ENCODE results near the gene S100A9. TPM values are rescaled to one million over a fixed set of nuclear protein-coding genes. Genes with fewer than 3 reads are reported as not detected.

S100A9 gene
- total RNA-seq (2022) (86.4 and 126 TPM in 2 replicates), Bru-seq, nascent RNA (percentile 71 among the genes with signal in this experiment), BruChase-seq, experiment 1, labeled RNA remaining after a 6-hour chase (percentile 72 among the genes with signal in this experiment), BruChase-seq, experiment 2, labeled RNA remaining after a 2-hour chase (percentile 61 among the genes with signal in this experiment)
- long read RNA-seq, transcript S100A9-201 (3 exons, 577 nt) = major isoform, 45 of 47 reads
- long read RNA-seq, partial matches to known transcripts = 1 of 47 reads
- long read RNA-seq, other reads (novel, unspliced or antisense) = 1 of 47 reads

GRCh38 chr1:153357853-153358690 lies at the start of gene S100A9:
Gene S100A9, plus strand, starts transcription at chr1:153357854. Its CDS starts 430 bp downstream, at chr1:153358284.
- H3K36me3 Mint-ChIP-seq (ENCODE audit: insufficient read depth, unreplicated experiment) = peaks cover 8% of the 10 kb centered on the region

GRCh38 chr1:153308540-153308939 lies 49.1 kb upstream of the S100A9 start:
- Mint-ChIP-seq H3K4me1 (ENCODE audit: insufficient read depth, unreplicated experiment) (no peaks in the 10 kb centered on the region), H3K27me3 (ENCODE audit: insufficient read depth, unreplicated experiment) (peaks cover 62% of the 10 kb centered on the region)
- CTCF ChIA-PET = no interaction called here

More at GRCh38 chr1:153357853-153358690, at the start of gene S100A9:
- H3K27me3 Mint-ChIP-seq (ENCODE audit: insufficient read depth, unreplicated experiment) = no peaks in the 10 kb centered on the region
- BruUV-seq (replicated peaks) = TSS peak; percentile 82
- H3K9me3 Mint-ChIP-seq (ENCODE audit: unreplicated experiment) = no peaks in the 10 kb centered on the region
- peak within 1 kb of the TSS; percentile 69 for H3K4me3 Mint-ChIP-seq (ENCODE audit: unreplicated experiment)
- peaks cover 50% of the 10 kb centered on the region for H3K4me1 Mint-ChIP-seq (ENCODE audit: insufficient read depth, unreplicated experiment)
- no peak for TF ChIP-seq CTCF (IDR thresholded peaks at IDR 0.05; ENCODE audit: unreplicated experiment)
- H3K27ac Mint-ChIP-seq (ENCODE audit: low read depth, unreplicated experiment) = peak within 1 kb of the TSS; percentile 86
- no peak for DNase-seq (ENCODE audit: unreplicated experiment)
- ChIA-PET POLR2A (interaction anchor here (0.6 to 4.2 kb wide), 36 partner anchors 9 to 678 kb away, joined by 3 to 26 read pairs (median 5); partner anchors contain the start of genes PGLYRP4, S100A12, S100A16 and S100A8), CTCF (interaction anchor here (0.6 to 28.2 kb wide), 20 partner anchors 8 to 1068 kb away, joined by 3 to 1438 read pairs (median 4); partner anchors contain the start of genes PGLYRP4 and S100A12)
- intact Hi-C loops (cut with micrococcal nuclease) = no loop called here

GRCh38 chr1:153309441-153309840 lies 48.2 kb upstream of the S100A9 start:
- peaks cover 59% of the 10 kb centered on the region for H3K27me3 Mint-ChIP-seq (ENCODE audit: insufficient read depth, unreplicated experiment)
- no TSS peak for BruUV-seq (replicated peaks)
- POLR2A ChIA-PET = interaction anchor here (1.1 kb wide), 1 partner anchor 14 kb away, joined by 3 read pairs; no protein-coding TSS in a partner anchor
- no peak for TF ChIP-seq CTCF (IDR thresholded peaks at IDR 0.05; ENCODE audit: unreplicated experiment)
- DNase-seq (ENCODE audit: unreplicated experiment) = no peak
- CTCF ChIA-PET = no interaction called here
- no peaks in the 10 kb centered on the region for H3K4me1 Mint-ChIP-seq (ENCODE audit: insufficient read depth, unreplicated experiment)
- intact Hi-C loops (cut with micrococcal nuclease) = no loop called here
- no peaks in the 10 kb centered on the region for H3K36me3 Mint-ChIP-seq (ENCODE audit: insufficient read depth, unreplicated experiment)
- H3K4me3 Mint-ChIP-seq (ENCODE audit: unreplicated experiment) = no peak overlapping the region
- H3K27ac Mint-ChIP-seq (ENCODE audit: low read depth, unreplicated experiment) = no peak overlapping the region
- H3K9me3 Mint-ChIP-seq (ENCODE audit: unreplicated experiment) = no peaks in the 10 kb centered on the region

More at GRCh38 chr1:153308540-153308939, 49.1 kb upstream of the S100A9 start:
- DNase-seq (ENCODE audit: unreplicated experiment) = no peak
- Mint-ChIP-seq H3K4me3 (ENCODE audit: unreplicated experiment) (no peak overlapping the region), H3K36me3 (ENCODE audit: insufficient read depth, unreplicated experiment) (no peaks in the 10 kb centered on the region), H3K27ac (ENCODE audit: low read depth, unreplicated experiment) (no peak overlapping the region), H3K9me3 (ENCODE audit: unreplicated experiment) (no peaks in the 10 kb centered on the region)
- intact Hi-C loops (cut with micrococcal nuclease) = no loop called here
- BruUV-seq (replicated peaks) = no TSS peak
- TF ChIP-seq CTCF (IDR thresholded peaks at IDR 0.05; ENCODE audit: unreplicated experiment) = no peak
- POLR2A ChIA-PET = no interaction called here

- POLR2A ChIA-PET = no interaction called here
These were observed 47.1 kb upstream of the S100A9 start for GRCh38 chr1:153310526-153310925.

More at GRCh38 chr1:153310526-153310925, 47.1 kb upstream of the S100A9 start:
- H3K4me3 Mint-ChIP-seq (ENCODE audit: unreplicated experiment) = no peak overlapping the region
- intact Hi-C loops (cut with micrococcal nuclease) = no loop called here
- no peak for TF ChIP-seq CTCF (IDR thresholded peaks at IDR 0.05; ENCODE audit: unreplicated experiment)
- CTCF ChIA-PET = interaction anchor here (0.7 kb wide), 1 partner anchor 178 kb away, joined by 3 read pairs; no protein-coding TSS in a partner anchor
- no peak overlapping the region for H3K27ac Mint-ChIP-seq (ENCODE audit: low read depth, unreplicated experiment)
- H3K27me3 Mint-ChIP-seq (ENCODE audit: insufficient read depth, unreplicated experiment) = peaks cover 49% of the 10 kb centered on the region
- H3K9me3 Mint-ChIP-seq (ENCODE audit: unreplicated experiment) = no peaks in the 10 kb centered on the region
- no peak for DNase-seq (ENCODE audit: unreplicated experiment)
- BruUV-seq (replicated peaks) = no TSS peak
- no peaks in the 10 kb centered on the region for H3K4me1 Mint-ChIP-seq (ENCODE audit: insufficient read depth, unreplicated experiment)
- H3K36me3 Mint-ChIP-seq (ENCODE audit: insufficient read depth, unreplicated experiment) = no peaks in the 10 kb centered on the region

Data from MCF 10A (cell line).